Measurements from ENCODE around the gene TSPAN16.
A peak's percentile ranks its signal among the peaks of the same experiment; 100 is the strongest.
"Not testable (repeated sequence)": the region's sequence is repeated elsewhere in the genome, so short reads cannot be mapped to it uniquely, and the experiment has no call there.

TSPAN16 gene

GRCh38 chr19:11321191-11322126 is 25.5 kb downstream of the TSPAN16 start:
- DNase-seq = no peak

- peak; percentile 12 for DNase-seq
Observed at GRCh38 chr19:11322269-11323024, 26.5 kb downstream of the TSPAN16 start.

- no peak for DNase-seq
Observed at GRCh38 chr19:11323601-11324078, 27.7 kb downstream of the TSPAN16 start.

GRCh38 chr19:11324079-11324661 is 28.2 kb downstream of the TSPAN16 start:
- DNase-seq = peak; percentile 91

DNA sequence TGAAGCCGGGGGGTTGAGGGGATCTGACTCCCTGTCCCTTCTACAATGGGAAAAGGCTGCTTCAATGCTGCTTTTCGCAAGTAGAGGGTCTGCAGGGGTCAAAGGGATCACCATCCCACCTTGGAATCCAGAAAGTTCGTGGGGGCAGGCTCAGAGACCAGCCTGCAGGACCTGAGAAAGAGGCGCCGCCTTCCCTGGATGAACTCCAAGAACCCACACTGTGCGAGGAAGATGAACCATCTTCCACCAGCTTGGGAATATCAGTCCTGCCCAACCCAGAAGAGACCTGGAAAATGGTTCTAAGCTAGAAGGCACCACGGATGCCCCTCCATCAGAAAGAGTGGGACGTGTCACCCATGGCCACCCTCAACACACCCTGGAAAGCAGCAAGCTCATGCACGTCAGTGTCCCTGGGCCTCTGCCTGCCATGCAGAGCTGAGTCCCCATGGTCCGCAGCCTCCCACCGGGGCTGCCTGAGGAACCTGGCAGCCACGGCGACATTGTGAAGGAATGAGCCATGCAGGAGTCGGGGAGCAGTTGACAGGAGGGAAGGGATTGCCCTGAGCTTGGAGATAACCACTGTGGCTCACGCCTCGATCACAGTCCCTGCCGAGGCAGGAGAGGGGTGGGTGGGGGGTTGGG is 28.9 kb downstream of the TSPAN16 start:
- no peak for DNase-seq

- no peak for DNase-seq
Observed at GRCh38 chr19:11325544-11325943, 29.6 kb downstream of the TSPAN16 start.

- no peak for DNase-seq
Observed at GRCh38 chr19:11330127-11330526, 34.2 kb downstream of the TSPAN16 start.

GRCh38 chr19:11331502-11331901 is 35.5 kb downstream of the TSPAN16 start:
- DNase-seq = no peak

DNA sequence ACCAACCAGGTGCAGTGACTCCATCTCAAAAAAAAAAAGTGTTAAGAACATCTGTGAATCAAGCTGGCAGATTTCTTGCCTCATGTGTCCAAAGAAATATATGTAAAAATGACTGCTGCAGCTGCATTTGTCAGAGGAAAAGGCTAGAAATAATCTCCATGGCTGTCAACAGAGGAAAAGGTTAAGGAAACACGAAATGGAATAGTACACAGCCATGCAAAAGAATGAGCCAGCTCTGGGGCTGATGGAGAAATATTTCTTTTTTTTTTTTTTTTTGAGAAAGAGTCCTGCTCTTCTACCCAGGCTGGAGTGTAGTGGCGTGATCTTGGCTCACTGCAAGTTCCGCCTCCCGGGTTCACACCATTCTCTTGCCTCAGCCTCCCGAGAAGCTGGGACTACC is 36.9 kb downstream of the TSPAN16 start:
- no peak for DNase-seq

- DNase-seq = peak; percentile 24
Observed at GRCh38 chr19:11333838-11334237, 37.9 kb downstream of the TSPAN16 start.

DNA sequence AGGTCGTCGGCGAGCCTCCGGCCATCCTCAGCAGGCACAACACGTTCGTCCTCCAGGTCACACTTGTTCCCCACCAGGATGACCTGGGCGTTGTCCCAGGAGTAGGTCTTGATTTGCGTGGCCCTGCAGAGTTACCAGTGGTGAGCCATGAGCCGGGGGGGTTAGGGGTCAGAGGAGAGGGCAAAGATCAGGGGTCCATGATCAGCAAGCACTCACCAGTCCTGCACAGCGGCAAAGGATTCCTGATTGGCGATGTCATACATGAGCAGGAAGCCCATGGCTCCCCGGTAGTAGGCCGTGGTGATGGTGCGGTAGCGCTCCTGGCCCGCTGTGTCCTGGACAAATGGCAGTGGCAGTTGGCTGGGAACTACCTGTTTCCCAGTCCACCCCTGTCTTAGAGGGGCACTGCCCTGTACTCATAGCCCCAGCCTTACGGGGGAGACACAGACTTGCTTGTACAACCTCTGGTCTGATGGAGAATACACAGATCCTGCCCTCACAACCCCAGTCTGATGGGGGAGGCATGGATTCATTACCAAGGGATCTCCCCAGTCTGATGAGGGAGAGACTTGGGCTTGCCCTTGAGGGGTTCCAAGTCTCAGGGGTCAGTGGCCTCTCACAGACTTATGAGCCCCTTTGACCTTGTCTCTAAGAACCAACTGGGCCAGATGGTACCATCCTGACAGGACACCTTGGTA is 39.6 kb downstream of the TSPAN16 start:
- DNase-seq = no peak

- no peak for DNase-seq
Observed at GRCh38 chr19:11337080-11337479, 41.1 kb downstream of the TSPAN16 start.

DNA sequence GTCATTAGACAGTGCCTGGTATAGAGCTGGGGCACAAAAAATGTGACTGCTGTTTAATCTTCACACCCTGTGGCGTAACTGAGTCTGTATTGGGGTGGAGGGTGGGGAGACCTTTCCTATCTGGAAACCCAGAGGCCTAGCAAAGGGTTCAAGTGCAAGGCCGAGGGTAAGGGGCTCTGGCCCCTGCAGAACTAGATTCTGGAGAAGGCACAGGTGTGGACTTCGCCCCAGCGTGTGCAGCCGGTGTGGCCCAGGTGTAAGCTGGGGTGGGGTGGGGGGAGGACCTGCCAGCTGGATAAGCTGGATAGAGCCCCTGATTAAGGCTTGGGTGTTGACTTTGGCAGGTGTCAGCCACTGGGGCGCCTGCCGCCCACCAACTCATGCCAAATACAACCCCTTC is 42.2 kb downstream of the TSPAN16 start:
- DNase-seq = no peak

DNA sequence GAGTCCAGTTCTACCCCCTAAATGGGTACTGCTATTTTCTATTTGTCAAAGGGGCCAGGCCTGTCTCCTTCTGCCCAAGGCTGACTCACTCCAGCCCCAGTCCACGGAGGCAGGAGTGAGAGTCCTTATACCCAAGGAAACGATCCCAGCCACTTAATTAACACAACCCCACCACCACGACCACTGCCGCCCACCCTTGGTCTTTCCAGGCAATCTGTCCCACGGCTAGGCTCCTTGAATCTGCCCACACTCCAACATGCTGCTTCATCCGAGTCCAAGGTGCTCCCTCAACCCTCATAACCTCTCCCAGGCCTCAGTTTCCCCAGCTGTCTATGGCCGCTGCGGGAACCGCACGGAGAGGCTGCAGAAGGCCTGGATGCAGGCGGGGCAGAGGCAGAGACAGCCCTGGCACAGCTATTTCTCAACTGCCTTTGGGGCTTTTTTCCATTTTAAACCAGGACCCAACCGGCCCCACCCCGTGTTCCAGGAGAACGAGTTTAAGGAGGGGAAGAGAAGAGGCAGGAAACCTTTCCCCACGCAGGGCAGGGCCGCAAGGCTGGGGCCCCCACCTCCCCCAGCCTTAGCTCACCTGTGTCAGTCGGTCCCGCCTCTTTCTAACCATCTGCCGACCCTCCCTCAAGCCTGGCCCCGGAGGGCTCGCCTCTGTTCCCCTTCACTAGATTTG is 42.8 kb downstream of the TSPAN16 start:
- DNase-seq = no peak

- peak; percentile 82 for DNase-seq
Observed at GRCh38 chr19:11339254-11340098, 43.5 kb downstream of the TSPAN16 start, which contains the start of gene RAB3D. Gene RAB3D (minus strand): TSS chr19:11339657. CDS start chr19:11337399, 2,258 bp downstream.

DNA sequence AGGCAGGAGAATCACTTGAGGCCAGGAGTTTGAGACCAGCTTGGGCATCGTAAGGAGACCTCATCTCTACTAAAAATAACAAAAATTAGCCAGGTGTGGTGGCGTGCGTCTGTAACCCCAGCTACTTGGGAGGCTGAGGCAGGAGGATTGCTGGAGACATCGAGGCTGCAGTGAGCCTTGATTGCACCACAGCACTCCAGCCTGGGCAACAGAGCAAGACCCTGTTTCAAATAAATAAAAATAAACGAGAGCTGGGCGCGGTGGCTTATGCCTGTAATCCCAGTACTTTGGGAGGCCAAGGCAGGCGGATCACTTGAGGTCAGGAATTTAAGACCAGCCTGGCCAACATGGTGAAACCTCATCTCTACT is 44.1 kb downstream of the TSPAN16 start:
- not testable (repeated sequence) for DNase-seq

DNA sequence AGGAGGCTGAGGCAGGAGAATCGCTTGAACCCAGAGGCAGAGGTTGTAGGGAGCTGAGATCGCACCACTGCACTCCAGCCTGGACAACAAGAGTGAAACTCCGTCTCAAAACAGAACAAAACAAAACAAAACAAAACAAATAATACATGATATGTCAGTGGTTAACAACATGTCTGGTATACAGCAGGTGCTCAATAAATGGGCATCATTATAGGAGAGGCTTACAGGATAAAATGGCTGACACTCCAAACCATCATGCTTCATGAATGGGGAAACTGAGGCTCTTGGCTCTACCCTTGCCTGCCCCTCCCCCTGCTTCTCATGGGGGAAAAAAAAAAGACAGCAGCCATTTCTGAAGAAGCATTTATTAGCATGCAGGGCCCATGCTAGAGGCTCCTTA is 46.5 kb downstream of the TSPAN16 start:
- no peak for DNase-seq

DNA sequence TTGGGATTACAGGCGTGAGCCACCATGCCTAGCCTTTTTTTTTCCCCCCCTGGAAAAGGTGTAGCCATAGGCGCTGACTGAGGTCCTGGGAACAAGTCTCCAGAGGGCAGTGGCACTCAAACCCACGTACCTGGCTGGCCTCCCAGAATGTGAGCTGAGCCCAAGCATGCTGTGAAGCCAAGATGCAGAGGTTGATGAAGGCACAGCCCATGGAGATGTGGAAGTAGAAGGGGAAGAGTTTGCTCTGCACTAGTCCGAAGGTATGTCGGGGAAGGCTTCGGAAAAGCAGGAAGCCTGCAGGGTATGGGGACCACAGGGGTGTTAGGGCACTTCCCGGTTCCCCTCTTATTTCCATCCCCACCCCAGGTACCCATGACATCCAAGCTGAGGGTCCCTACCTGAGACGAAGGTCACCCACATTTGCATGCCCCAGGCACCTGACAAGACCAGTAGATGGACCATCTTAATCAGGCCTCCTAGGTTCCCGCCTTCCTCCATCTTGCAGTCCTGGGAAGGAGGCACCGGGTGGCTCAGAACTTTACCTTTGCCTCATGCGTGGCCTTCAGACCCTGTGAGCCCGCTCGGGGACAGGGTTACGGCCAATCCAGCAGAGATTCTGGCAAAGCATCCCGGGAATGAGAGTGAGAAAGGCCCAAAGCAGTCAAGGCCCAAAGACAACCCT is 49.3 kb downstream of the TSPAN16 start:
- DNase-seq = no peak

DNA sequence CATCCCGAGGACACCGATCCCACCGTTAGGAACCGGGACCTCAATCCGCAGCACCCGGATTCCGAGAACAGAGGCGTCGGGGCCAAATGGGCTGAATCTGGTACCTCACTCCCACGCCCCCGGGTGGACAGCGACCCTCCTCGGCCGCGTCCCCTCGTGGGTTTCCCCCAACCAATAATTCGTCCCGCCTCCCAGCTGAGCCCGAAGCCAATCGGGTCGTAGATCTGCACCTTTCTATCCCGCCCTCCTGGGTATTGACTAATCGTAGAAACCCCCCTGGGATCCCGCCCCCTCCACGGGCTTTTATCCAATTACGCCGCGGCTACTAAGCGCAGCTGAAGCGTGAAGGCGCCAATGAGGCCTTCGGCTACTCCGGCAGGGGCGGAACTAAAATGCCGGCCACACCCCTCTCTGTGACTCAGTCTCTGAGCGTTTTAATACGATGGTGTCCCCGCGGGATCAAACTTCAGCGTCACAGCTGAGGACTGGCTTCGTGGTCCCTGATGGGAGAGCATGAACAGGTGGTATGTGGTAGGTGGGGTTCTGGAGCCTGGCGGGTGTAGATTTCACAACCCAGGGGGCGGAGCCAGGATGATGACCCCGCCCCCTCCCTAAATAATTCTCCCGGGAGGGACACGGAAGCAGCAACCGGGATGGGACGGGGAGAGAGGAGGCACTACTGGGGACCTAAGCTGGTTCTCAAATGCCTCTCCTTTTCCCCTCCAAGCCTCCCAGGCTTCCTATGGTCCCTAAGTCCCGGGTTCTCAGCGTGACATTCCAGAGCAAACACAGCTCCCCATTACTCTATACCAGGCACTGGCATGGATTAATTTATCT is 50.4 kb downstream of the TSPAN16 start, which contains the start of the genes CCDC159 and TMEM205:
CCDC159 (plus strand) TSS at position 416 of the 837 bp plus-strand sequence; CDS start at position 504, 88 bp downstream.
TMEM205 (minus strand) TSS at position 165 of the 837 bp plus-strand sequence. CDS start 649 bp downstream, outside the sequence.
- DNase-seq = peak; percentile 99

Data from fibroblast of skin of scalp (primary cell).